Liver (tissue), 3 donors: Measurements from ENCODE around the gene RAB3C.

ENCODE experiments used
- ATF3 ChIP-seq: IDR thresholded peaks from 2 replicates; pipeline ENCODE4 v1.6.1; 2016; ENCODE audit warnings: antibody characterized with exemption
- CTCF ChIP-seq: fragments of 150-350 bp; IDR thresholded peaks from 2 replicates; pipeline ENCODE4 v1.5.1; 2017; ENCODE audit warnings: improper control_type of control experiment, low read depth, low read length; ENCODE audit not compliant: missing input control
- EGR1 ChIP-seq, 2 donors: IDR thresholded peaks; 2 replicates each; pipeline ENCODE4 v1.6.1; 2016 to 2018; ENCODE audit warnings: antibody characterized with exemption in 2 of 2, low read depth in 2 of 2
- GABPA ChIP-seq, 2 donors: IDR thresholded peaks in 1 of 2; conservative IDR thresholded peaks in 1 of 2; 2 replicates each; pipeline ENCODE4 v1.6.1; 2016; ENCODE audit warnings: antibody characterized with exemption in 2 of 2, mild to moderate bottlenecking in 1 of 2, moderate library complexity in 1 of 2
- HNF4A ChIP-seq, 2 donors: conservative IDR thresholded peaks; 2 replicates each; pipeline ENCODE4 v1.6.1; 2016; ENCODE audit warnings: antibody characterized with exemption in 2 of 2, mild to moderate bottlenecking in 2 of 2
- JUND ChIP-seq, 2 donors: IDR thresholded peaks; 2 replicates each; pipeline ENCODE4 v1.6.1; 2016; ENCODE audit warnings: antibody characterized with exemption in 2 of 2
- MAX ChIP-seq: IDR thresholded peaks from 2 replicates; pipeline ENCODE4 v1.6.1; 2016; ENCODE audit warnings: antibody characterized with exemption
- NR2F2 ChIP-seq: IDR thresholded peaks from 2 replicates; pipeline ENCODE4 v1.6.1; 2016; ENCODE audit warnings: antibody characterized with exemption
- RAD21 ChIP-seq, 2 donors: IDR thresholded peaks; 2 replicates each; pipeline ENCODE4 v1.6.1; 2016; ENCODE audit warnings: antibody characterized with exemption in 2 of 2, mild to moderate bottlenecking in 2 of 2
- REST ChIP-seq: IDR thresholded peaks from 2 replicates; pipeline ENCODE4 v1.6.1; 2016; ENCODE audit warnings: antibody characterized with exemption, mild to moderate bottlenecking
- RXRA ChIP-seq, 2 donors: IDR thresholded peaks; 2 replicates each; pipeline ENCODE4 v1.6.1; 2017 to 2018; ENCODE audit warnings: antibody characterized with exemption in 2 of 2, mild to moderate bottlenecking in 1 of 2
- TAF1 ChIP-seq: conservative IDR thresholded peaks from 2 replicates; pipeline ENCODE4 v1.6.1; 2016; ENCODE audit warnings: antibody characterized with exemption, mild to moderate bottlenecking
- YY1 ChIP-seq: IDR thresholded peaks from 2 replicates; pipeline ENCODE4 v1.6.1; 2016; ENCODE audit warnings: antibody characterized with exemption, mild to moderate bottlenecking
- ZBTB33 ChIP-seq: IDR thresholded peaks from 2 replicates; pipeline ENCODE4 v1.6.1; 2016; ENCODE audit warnings: antibody characterized with exemption
- donor health status: healthy.
- donor health status: healthy.

GRCh38 chr5:58736214-58736613 lies 153.3 kb downstream of the RAB3C start:
- TF ChIP-seq CTCF: no peak
- no peak for TF ChIP-seq TAF1
- no peak for TF ChIP-seq HNF4A (conservative IDR thresholded peaks at IDR 0.05)
- no peak for TF ChIP-seq GABPA (IDR thresholded peaks at IDR 0.05 in 1 of 2, conservative IDR thresholded peaks at IDR 0.05 in 1 of 2)
- TF ChIP-seq RAD21 (IDR thresholded peaks at IDR 0.05): no peak
- TF ChIP-seq RXRA (IDR thresholded peaks at IDR 0.05): no peak
- TF ChIP-seq MAX: no peak
- TF ChIP-seq REST: no peak
- TF ChIP-seq YY1: no peak
- no peak for TF ChIP-seq ZBTB33
- no peak for TF ChIP-seq NR2F2
- no peak for TF ChIP-seq JUND (IDR thresholded peaks at IDR 0.05)
- no peak for TF ChIP-seq ATF3
- TF ChIP-seq EGR1 (IDR thresholded peaks at IDR 0.05; ENCODE audit: low read depth in 2 of 2): no peak
